Kidney epithelial cell (primary cell): Measurements from ENCODE around the gene C10orf90. TPM values are rescaled to one million over a fixed set of nuclear protein-coding genes. Genes with fewer than 3 reads are reported as not detected.

Experiments
- DNase-seq: peaks from one replicate; pipeline ENCODE4 v3.0.0-alpha.2; 2010; ENCODE audit warnings: low read depth
- H3K27me3 ChIP-seq: 2 replicates; pipeline ENCODE4 v1.6.0; 2011; ENCODE audit warnings: low read length; ENCODE audit not compliant: control insufficient read depth, insufficient read depth
- H3K36me3 ChIP-seq: 2 replicates; pipeline ENCODE4 v1.5.1; 2011; ENCODE audit warnings: low read length; ENCODE audit not compliant: control insufficient read depth, insufficient read depth
- H3K4me3 ChIP-seq: 2 replicates; pipeline ENCODE4 v1.5.1; 2011; ENCODE audit warnings: low read depth, mild to moderate bottlenecking, control low read depth, low read length
- CTCF ChIP-seq: IDR thresholded peaks from 2 replicates; pipeline ENCODE4 v1.5.1; 2011; ENCODE audit warnings: mild to moderate bottlenecking, moderate library complexity, low read length, control low read depth, inconsistent platforms; ENCODE audit not compliant: insufficient read depth, poor library complexity, severe bottlenecking
- total RNA-seq: library from RNA; depleted of rRNA; stranded (reverse); fragments of >200 nt; gene quantifications from 2 replicates; pipeline ENCODE4 v1.2.3, GENCODE V29; 2015

Gene C10orf90
- total RNA-seq, 1 donor from 2014 or later = not detected

DNA sequence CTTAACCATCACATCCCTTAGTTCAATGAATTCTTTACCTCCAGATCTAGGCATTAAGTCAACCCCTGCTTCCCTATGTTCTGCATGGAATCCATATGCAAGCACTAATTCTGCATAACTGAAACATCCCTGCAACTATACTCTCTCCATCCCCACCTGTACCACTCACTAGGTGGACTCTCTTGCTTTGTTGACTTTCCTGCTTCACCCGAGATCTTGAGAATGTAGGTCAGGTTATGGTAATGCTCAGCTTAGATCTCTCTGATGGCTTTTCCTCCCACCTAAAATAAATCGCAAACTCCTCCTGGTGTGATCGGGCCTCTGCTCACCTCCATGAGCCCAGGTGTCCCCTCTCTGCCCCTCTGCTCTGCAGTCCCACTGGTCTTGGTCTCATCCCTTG is 189.8 kb downstream of the C10orf90 start:
- TF ChIP-seq CTCF = no peak
- DNase-seq = no peak
- Histone ChIP-seq H3K4me3 (no peak overlapping the region), H3K27me3 (no peaks in the 10 kb centered on the region), H3K36me3 (no peaks in the 10 kb centered on the region)

DNA sequence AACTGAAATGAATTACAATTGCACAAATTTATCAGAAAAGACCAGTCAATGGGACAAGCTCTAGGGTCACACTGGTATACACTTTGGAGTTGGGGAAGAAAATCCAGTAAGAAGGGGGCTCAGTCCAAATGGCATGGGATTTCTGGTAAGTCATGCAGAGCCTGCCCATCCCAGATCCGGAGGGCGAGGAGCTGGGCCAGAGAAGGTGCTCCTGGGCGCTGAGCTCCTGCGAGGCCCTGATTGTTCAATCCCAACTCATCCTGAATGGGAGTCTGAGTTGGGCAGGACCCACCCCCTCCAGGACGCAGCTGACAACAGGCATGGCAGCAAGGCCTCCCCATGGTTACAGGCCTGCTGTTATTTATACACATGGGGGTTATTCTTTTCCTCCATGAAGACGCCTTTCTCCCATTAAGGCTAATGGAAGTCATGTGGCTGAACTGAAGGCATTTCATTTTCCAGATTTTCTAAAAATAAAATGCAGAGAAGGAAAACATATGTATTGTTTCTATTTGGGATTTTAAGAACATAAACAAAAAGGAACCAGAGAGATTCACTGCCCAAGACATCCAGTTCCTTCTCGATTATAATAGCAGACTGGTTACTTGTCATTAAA is 191.1 kb downstream of the C10orf90 start:
- H3K4me3 ChIP-seq = no peak overlapping the region
- no peak for DNase-seq
- no peaks in the 10 kb centered on the region for H3K27me3 ChIP-seq
- TF ChIP-seq CTCF = no peak
- no peaks in the 10 kb centered on the region for H3K36me3 ChIP-seq

GRCh38 chr10:126478546-126478945 is 191.9 kb downstream of the C10orf90 start:
- H3K27me3 ChIP-seq = no peaks in the 10 kb centered on the region
- H3K4me3 ChIP-seq = no peak overlapping the region
- DNase-seq = no peak
- no peak for TF ChIP-seq CTCF
- no peaks in the 10 kb centered on the region for H3K36me3 ChIP-seq

DNA sequence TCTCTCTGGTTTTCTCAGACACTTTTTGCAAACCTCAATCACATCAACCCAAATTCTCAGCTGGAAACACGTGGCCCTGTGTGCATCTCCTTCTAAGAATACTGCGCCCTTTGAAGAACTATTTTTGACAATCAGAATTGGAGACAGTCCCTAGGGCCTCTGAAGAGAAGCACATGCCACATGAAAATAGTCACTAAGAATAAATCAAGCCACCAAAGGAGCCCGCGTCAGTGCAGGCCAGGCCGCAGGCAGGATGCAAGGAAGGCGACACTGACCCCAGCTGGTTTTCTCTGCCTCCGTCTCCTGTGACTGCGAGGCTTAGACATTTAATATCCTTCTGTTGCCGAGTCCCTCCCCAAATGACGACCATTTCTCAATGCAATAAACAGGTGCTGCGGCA is 194.2 kb downstream of the C10orf90 start:
- TF ChIP-seq CTCF = no peak
- Histone ChIP-seq H3K4me3 (no peak overlapping the region), H3K36me3 (no peaks in the 10 kb centered on the region), H3K27me3 (no peaks in the 10 kb centered on the region)
- no peak for DNase-seq

- TF ChIP-seq CTCF = no peak
- no peaks in the 10 kb centered on the region for H3K27me3 ChIP-seq
- DNase-seq = no peak
- no peak overlapping the region for H3K4me3 ChIP-seq
- H3K36me3 ChIP-seq = no peaks in the 10 kb centered on the region
Measured at GRCh38 chr10:126475074-126475691, 195.3 kb downstream of the C10orf90 start.

DNA sequence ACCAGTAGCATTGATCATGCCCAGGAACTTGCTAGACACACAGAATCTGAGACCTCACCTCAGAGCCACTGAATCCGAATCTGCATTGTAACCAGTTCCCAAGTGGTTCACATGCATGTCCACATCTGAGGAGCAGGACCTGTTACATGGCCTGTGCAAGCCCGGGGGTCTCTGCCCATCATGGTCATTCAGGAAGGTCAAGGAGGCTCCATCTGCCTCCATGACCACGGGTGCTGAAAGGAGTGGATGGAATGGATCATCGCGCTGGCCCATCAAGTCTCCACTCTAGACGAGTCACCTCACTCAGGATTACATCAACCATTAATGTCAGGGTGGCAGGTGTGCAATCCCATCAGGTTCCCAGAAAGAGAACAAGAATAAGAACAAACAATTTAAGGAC is 196.5 kb downstream of the C10orf90 start:
- no peaks in the 10 kb centered on the region for H3K36me3 ChIP-seq
- H3K4me3 ChIP-seq = no peak overlapping the region
- no peak for TF ChIP-seq CTCF
- H3K27me3 ChIP-seq = no peaks in the 10 kb centered on the region
- no peak for DNase-seq
